Uterus (tissue), 2 donors: ENCODE measurements around the gene SLC17A9.

ENCODE experiments used
- CTCF ChIP-seq, 4 experiments: fragments of 200-600 bp in 2 of 4; fragments of 450-650 bp in 2 of 4; sonication (generic) in 2 of 4; IDR thresholded peaks; one replicate each; pipeline ENCODE4 v1.5.1; 2016 to 2019; ENCODE audit warnings: antibody characterized with exemption in 4 of 4, mild to moderate bottlenecking in 2 of 4, moderate library complexity in 1 of 4
- POLR2A ChIP-seq, 2 donors: fragments of 450-650 bp; IDR thresholded peaks; one replicate each; pipeline ENCODE4 v1.6.1; 2016; ENCODE audit warnings: antibody characterized with exemption in 2 of 2, mild to moderate bottlenecking in 1 of 2, moderate library complexity in 1 of 2

GRCh38 chr20:62986257-62986800, 33.8 kb downstream of the SLC17A9 start:
- TF ChIP-seq CTCF (IDR thresholded peaks at IDR 0.05) (no peak), POLR2A (IDR thresholded peaks at IDR 0.05) (no peak)
